GM18505 (cell line): Measurements from ENCODE around the gene PARM1.

Source experiments
- ATAC-seq: cut with Tn5 transposase; IDR thresholded peaks from one replicate; pipeline ENCODE4 v1.9.1; 2021; ENCODE audit not compliant: unreplicated experiment
- POLR2A ChIP-seq: IDR thresholded peaks from 4 replicates; pipeline ENCODE4 v1.6.1; 2011; ENCODE audit warnings: borderline replicate concordance; ENCODE audit not compliant: insufficient read depth, insufficient read length; ENCODE audit errors: extremely low read depth

The PARM1 gene

DNA sequence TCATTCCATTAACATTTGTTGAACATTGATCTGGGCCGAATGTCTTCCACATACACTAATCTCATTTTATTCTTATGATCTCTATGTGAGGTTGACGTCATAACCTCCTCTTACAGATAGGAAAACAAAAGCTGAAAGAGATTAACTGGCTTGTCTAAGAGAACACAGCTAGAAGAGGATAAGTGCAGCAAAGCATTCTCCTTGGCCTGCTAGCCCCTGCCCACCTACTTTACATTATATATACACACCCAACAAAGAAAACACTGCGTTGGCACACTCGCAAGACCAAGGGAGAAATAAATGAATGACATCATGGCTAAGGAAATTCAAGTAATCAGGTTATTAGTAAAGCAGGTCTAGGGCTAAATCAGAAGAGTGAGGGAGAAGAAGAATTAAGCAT lies 138.4 kb downstream of the PARM1 start:
- no peak for ATAC-seq
- TF ChIP-seq POLR2A: no peak

DNA sequence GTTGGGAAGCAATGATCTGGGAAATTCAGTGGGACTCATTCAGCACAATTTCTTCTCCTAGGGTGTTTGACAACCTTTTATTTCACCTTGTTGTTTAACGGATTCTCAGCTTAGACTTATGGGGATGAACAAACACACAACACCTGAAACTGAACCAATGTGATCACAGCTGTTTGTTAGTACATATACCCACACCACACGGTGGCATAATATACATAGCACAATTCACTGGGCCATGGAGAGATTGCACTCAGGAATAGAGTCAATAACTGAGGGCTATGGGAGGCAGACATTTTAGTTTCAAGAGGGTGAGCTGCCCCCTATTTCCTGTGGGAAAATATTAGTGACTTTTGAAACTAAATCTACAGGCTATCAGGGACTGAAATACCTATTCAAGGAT lies 148.0 kb downstream of the PARM1 start:
- TF ChIP-seq POLR2A: no peak
- no peak for ATAC-seq

DNA sequence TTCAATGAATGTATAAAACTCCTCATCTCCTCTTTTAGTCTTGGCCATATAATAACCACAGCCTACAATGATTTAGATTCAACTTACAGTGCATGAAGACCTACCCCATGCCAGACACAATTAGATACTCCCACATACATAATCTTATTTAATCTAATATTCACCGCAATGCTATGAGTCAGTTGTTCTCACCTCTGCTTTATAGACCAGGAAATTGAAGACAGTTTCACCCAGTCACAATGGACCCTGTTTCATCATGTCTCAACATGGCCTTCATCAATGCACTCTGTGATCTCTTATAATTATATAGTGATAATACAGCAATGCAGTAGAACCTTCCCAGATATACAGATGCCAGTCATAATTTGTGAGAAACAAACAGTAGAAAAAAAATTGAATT lies 148.6 kb downstream of the PARM1 start:
- TF ChIP-seq POLR2A: no peak
- no peak for ATAC-seq

DNA sequence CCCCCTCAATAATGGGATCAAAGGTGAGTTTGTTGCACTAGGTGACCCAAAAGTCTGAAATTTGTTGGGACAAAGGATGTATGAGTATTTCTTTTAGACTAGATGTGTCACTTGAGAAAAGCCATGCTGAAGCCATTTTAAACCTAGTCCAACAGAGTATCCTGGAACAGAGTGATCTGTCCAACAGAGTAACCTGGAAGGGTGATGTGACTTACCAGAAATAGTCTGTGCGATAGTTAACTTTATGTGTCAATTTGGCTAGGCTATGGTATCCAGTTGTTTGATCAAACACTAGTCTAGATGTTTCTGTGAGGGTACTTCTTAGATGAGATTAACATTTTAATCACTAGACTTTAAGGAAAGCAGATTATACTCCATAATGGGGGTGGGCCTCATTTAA lies 154.5 kb downstream of the PARM1 start:
- TF ChIP-seq POLR2A: no peak
- no peak for ATAC-seq

DNA sequence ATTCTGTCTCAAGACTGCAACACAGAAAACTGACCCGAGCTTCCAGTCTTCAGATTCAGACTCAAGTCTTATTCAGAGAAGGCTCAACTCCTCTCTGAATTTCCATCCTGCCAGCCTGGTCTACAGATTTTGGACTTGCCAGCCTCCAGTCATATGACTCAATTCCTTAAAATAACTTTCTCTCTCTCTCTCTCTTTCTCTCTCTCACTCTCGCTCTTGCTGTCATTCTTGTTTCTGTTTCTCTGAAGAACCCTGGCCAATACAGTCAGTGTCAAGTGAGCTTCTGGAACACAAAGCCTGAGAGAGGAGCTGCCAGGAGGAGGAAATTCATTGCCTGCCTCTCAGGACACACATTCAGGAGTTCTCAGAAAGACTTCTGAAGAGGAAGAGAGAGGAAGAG lies 154.9 kb downstream of the PARM1 start:
- ATAC-seq: no peak
- no peak for TF ChIP-seq POLR2A

DNA sequence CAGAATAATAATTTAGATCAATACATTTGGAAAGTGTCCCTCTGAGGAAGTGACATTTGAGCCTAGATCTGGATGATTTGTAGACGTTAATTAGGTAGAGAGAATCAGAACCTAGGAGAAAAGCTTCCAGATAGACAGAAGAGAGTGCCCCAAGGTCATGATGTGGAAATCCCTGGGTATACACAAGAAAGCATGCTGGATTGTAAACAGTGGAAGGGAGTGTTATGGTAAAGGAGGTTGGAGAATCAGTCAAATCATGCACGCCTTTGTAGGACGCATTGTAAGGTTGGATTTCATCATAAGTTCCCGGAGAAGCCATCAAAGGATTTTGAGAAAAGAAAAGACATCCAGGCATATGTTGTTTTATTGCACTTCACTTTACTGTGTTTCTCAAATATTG lies 156.3 kb downstream of the PARM1 start:
- no peak for ATAC-seq
- TF ChIP-seq POLR2A: no peak

DNA sequence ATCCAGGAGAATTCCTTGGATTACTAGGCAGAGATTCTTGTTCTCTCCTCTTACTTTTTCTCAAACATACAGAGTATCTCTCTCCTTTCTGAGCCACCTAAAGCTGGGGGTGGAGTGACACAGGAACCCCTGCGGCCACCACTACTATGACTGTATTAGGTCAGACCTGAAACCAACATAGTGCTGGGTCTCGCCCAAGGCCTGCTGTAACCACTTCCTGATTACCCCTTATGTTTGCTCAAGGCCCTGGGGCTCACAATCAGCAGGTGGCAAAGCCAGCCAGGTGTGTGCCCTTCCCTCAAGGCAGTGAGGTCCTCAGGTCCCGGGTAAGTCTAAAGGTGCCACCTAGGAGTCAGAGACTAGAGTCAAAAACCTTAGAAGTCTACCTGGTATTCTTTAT lies 166.4 kb downstream of the PARM1 start:
- peak; percentile 89 for ATAC-seq
- no peak for TF ChIP-seq POLR2A
